Activated naive CD8-positive, alpha-beta T cell treated with anti-CD3 and anti-CD28 coated beads for 36 hours (primary cell): ENCODE results near the gene CATSPERE. TPM values are rescaled to one million over a fixed set of nuclear protein-coding genes. Genes with fewer than 3 reads are reported as not detected.

ENCODE experiments used
- DNase-seq: peaks from one replicate; pipeline ENCODE4 v3.0.0; 2021
- H3K27ac Mint-ChIP-seq: one replicate; pipeline ENCODE4 v1.8.0; 2022; ENCODE audit warnings: mild to moderate bottlenecking, moderate library complexity, mixed read lengths
- H3K27me3 Mint-ChIP-seq: one replicate; pipeline ENCODE4 v1.8.0; 2022; ENCODE audit warnings: mild to moderate bottlenecking, mixed read lengths
- H3K36me3 Mint-ChIP-seq: one replicate; pipeline ENCODE4 v1.8.0; 2021; ENCODE audit warnings: mild to moderate bottlenecking, mixed read lengths
- H3K4me1 Mint-ChIP-seq: one replicate; pipeline ENCODE4 v1.8.0; 2021; ENCODE audit warnings: mixed read lengths
- H3K4me3 Mint-ChIP-seq: one replicate; pipeline ENCODE4 v1.8.0; 2022; ENCODE audit warnings: mild to moderate bottlenecking, moderate library complexity, mixed read lengths
- H3K9me3 Mint-ChIP-seq: one replicate; pipeline ENCODE4 v1.8.0; 2022; ENCODE audit warnings: mixed read lengths
- total RNA-seq, 2 experiments: library from RNA; stranded (reverse); gene quantifications; one replicate each; pipeline ENCODE4 v1.2.3, GENCODE V29; 2021

Gene CATSPERE
- total RNA-seq, 2 experiments from 2014 or later: 0.38 to 0.45 TPM

GRCh38 chr1:244614113-244614836, 153.2 kb downstream of the CATSPERE start:
- no peak overlapping the region for H3K4me3 Mint-ChIP-seq
- no peaks in the 10 kb centered on the region for H3K36me3 Mint-ChIP-seq
- H3K27me3 Mint-ChIP-seq: no peaks in the 10 kb centered on the region
- H3K4me1 Mint-ChIP-seq: peaks cover 1% of the 10 kb centered on the region
- H3K9me3 Mint-ChIP-seq: no peaks in the 10 kb centered on the region
- H3K27ac Mint-ChIP-seq: no peak overlapping the region
- DNase-seq: no peak

GRCh38 chr1:244614879-244615278, 153.8 kb downstream of the CATSPERE start:
- Mint-ChIP-seq H3K27me3 (no peaks in the 10 kb centered on the region), H3K27ac (no peak overlapping the region), H3K9me3 (no peaks in the 10 kb centered on the region), H3K36me3 (no peaks in the 10 kb centered on the region), H3K4me1 (peaks cover 1% of the 10 kb centered on the region), H3K4me3 (no peak overlapping the region)
- DNase-seq: no peak

- no peaks in the 10 kb centered on the region for H3K9me3 Mint-ChIP-seq
- H3K27me3 Mint-ChIP-seq: no peaks in the 10 kb centered on the region
- H3K4me3 Mint-ChIP-seq: no peak overlapping the region
- peaks cover 1% of the 10 kb centered on the region for H3K4me1 Mint-ChIP-seq
- H3K27ac Mint-ChIP-seq: no peak overlapping the region
- DNase-seq: no peak
- H3K36me3 Mint-ChIP-seq: no peaks in the 10 kb centered on the region
These were observed 154.2 kb downstream of the CATSPERE start for GRCh38 chr1:244615301-244615700.

GRCh38 chr1:244626709-244627108, 165.6 kb downstream of the CATSPERE start:
- no peak overlapping the region for H3K27ac Mint-ChIP-seq
- peaks cover 5% of the 10 kb centered on the region for H3K27me3 Mint-ChIP-seq
- H3K4me3 Mint-ChIP-seq: no peak overlapping the region
- no peaks in the 10 kb centered on the region for H3K4me1 Mint-ChIP-seq
- H3K36me3 Mint-ChIP-seq: no peaks in the 10 kb centered on the region
- DNase-seq: no peak
- peaks cover 1% of the 10 kb centered on the region for H3K9me3 Mint-ChIP-seq

GRCh38 chr1:244628789-244629188, 167.7 kb downstream of the CATSPERE start:
- H3K27me3 Mint-ChIP-seq: peaks cover 5% of the 10 kb centered on the region
- DNase-seq: no peak
- peaks cover 1% of the 10 kb centered on the region for H3K9me3 Mint-ChIP-seq
- H3K4me3 Mint-ChIP-seq: no peak overlapping the region
- H3K36me3 Mint-ChIP-seq: no peaks in the 10 kb centered on the region
- no peak overlapping the region for H3K27ac Mint-ChIP-seq
- no peaks in the 10 kb centered on the region for H3K4me1 Mint-ChIP-seq

GRCh38 chr1:244633140-244633539, 172.1 kb downstream of the CATSPERE start:
- Mint-ChIP-seq H3K27me3 (peaks cover 5% of the 10 kb centered on the region), H3K4me1 (no peaks in the 10 kb centered on the region), H3K27ac (no peak overlapping the region), H3K36me3 (no peaks in the 10 kb centered on the region), H3K9me3 (no peaks in the 10 kb centered on the region), H3K4me3 (no peak overlapping the region)
- DNase-seq: no peak

- H3K36me3 Mint-ChIP-seq: no peaks in the 10 kb centered on the region
- no peaks in the 10 kb centered on the region for H3K9me3 Mint-ChIP-seq
- no peak overlapping the region for H3K4me3 Mint-ChIP-seq
These were observed 173.5 kb downstream of the CATSPERE start for GRCh38 chr1:244634546-244634945.

GRCh38 chr1:244636488-244637259, 175.6 kb downstream of the CATSPERE start:
- no peaks in the 10 kb centered on the region for H3K36me3 Mint-ChIP-seq
- H3K27ac Mint-ChIP-seq: no peak overlapping the region
- no peak for DNase-seq
- peaks cover under 1% of the 10 kb centered on the region for H3K27me3 Mint-ChIP-seq
- no peaks in the 10 kb centered on the region for H3K4me1 Mint-ChIP-seq
- no peak overlapping the region for H3K4me3 Mint-ChIP-seq
- no peaks in the 10 kb centered on the region for H3K9me3 Mint-ChIP-seq

More at GRCh38 chr1:244634546-244634945, 173.5 kb downstream of the CATSPERE start:
- H3K27ac Mint-ChIP-seq: no peak overlapping the region
- no peaks in the 10 kb centered on the region for H3K4me1 Mint-ChIP-seq
- DNase-seq: no peak
- H3K27me3 Mint-ChIP-seq: peaks cover 5% of the 10 kb centered on the region

GRCh38 chr1:244639561-244639960, 178.5 kb downstream of the CATSPERE start:
- Mint-ChIP-seq H3K27me3 (no peaks in the 10 kb centered on the region), H3K9me3 (no peaks in the 10 kb centered on the region), H3K4me3 (no peak overlapping the region), H3K36me3 (no peaks in the 10 kb centered on the region), H3K4me1 (no peaks in the 10 kb centered on the region), H3K27ac (no peak overlapping the region)
- no peak for DNase-seq

- no peak overlapping the region for H3K27ac Mint-ChIP-seq
- H3K9me3 Mint-ChIP-seq: no peaks in the 10 kb centered on the region
- no peaks in the 10 kb centered on the region for H3K4me1 Mint-ChIP-seq
- H3K27me3 Mint-ChIP-seq: no peaks in the 10 kb centered on the region
- no peak for DNase-seq
- no peaks in the 10 kb centered on the region for H3K36me3 Mint-ChIP-seq
- no peak overlapping the region for H3K4me3 Mint-ChIP-seq
These were observed 179.8 kb downstream of the CATSPERE start for GRCh38 chr1:244640917-244641316.

- Mint-ChIP-seq H3K4me1 (no peaks in the 10 kb centered on the region), H3K36me3 (no peaks in the 10 kb centered on the region), H3K27ac (no peak overlapping the region), H3K27me3 (no peaks in the 10 kb centered on the region), H3K4me3 (no peak overlapping the region), H3K9me3 (no peaks in the 10 kb centered on the region)
- DNase-seq: no peak
These were observed 181.5 kb downstream of the CATSPERE start for GRCh38 chr1:244642526-244642925.

- H3K27me3 Mint-ChIP-seq: no peaks in the 10 kb centered on the region
- H3K4me1 Mint-ChIP-seq: no peaks in the 10 kb centered on the region
- DNase-seq: no peak
- no peak overlapping the region for H3K27ac Mint-ChIP-seq
- H3K36me3 Mint-ChIP-seq: no peaks in the 10 kb centered on the region
- H3K9me3 Mint-ChIP-seq: no peaks in the 10 kb centered on the region
- no peak overlapping the region for H3K4me3 Mint-ChIP-seq
These were observed 181.9 kb downstream of the CATSPERE start for GRCh38 chr1:244642988-244643387.

- no peak for DNase-seq
- no peaks in the 10 kb centered on the region for H3K27me3 Mint-ChIP-seq
- H3K4me1 Mint-ChIP-seq: no peaks in the 10 kb centered on the region
- no peaks in the 10 kb centered on the region for H3K9me3 Mint-ChIP-seq
- no peaks in the 10 kb centered on the region for H3K36me3 Mint-ChIP-seq
- no peak overlapping the region for H3K27ac Mint-ChIP-seq
- no peak overlapping the region for H3K4me3 Mint-ChIP-seq
These were observed 184.3 kb downstream of the CATSPERE start for GRCh38 chr1:244645414-244645813.

GRCh38 chr1:244645890-244646289, 184.8 kb downstream of the CATSPERE start:
- DNase-seq: no peak
- H3K27me3 Mint-ChIP-seq: no peaks in the 10 kb centered on the region
- H3K27ac Mint-ChIP-seq: no peak overlapping the region
- no peaks in the 10 kb centered on the region for H3K4me1 Mint-ChIP-seq
- no peaks in the 10 kb centered on the region for H3K36me3 Mint-ChIP-seq
- H3K4me3 Mint-ChIP-seq: no peak overlapping the region
- no peaks in the 10 kb centered on the region for H3K9me3 Mint-ChIP-seq

GRCh38 chr1:244647819-244648218, 186.7 kb downstream of the CATSPERE start:
- peaks cover 8% of the 10 kb centered on the region for H3K4me1 Mint-ChIP-seq
- H3K27me3 Mint-ChIP-seq: no peaks in the 10 kb centered on the region
- no peaks in the 10 kb centered on the region for H3K36me3 Mint-ChIP-seq
- H3K9me3 Mint-ChIP-seq: no peaks in the 10 kb centered on the region
- H3K27ac Mint-ChIP-seq: no peak overlapping the region
- DNase-seq: no peak
- H3K4me3 Mint-ChIP-seq: no peak overlapping the region
